GM23338 (cell line): ENCODE measurements around the gene MOXD1. TPM values are rescaled to one million over a fixed set of nuclear protein-coding genes. Genes with fewer than 3 reads are reported as not detected.

Experiments used
- ATAC-seq: fragments of 200-7000 bp; cut with Tn5 transposase; 3 replicates; pipeline ENCODE4 v1.9.1; 2020
- DNase-seq: peaks from one replicate; pipeline ENCODE4 v3.0.0-alpha.2; 2015; ENCODE audit warnings: low spot score
- H2AFZ ChIP-seq: fragments of 200-600 bp; sonication (generic); 2 replicates; pipeline ENCODE4 v1.8.0; 2016; ENCODE audit warnings: antibody characterized with exemption, mild to moderate bottlenecking, moderate library complexity
- H3F3A ChIP-seq: fragments of 200-600 bp; sonication (generic); replicated peaks from 2 replicates; pipeline ENCODE4 v1.8.0; 2017; ENCODE audit warnings: antibody characterized with exemption, mixed run types, low read depth
- H3K27ac ChIP-seq: fragments of 200-600 bp; sonication (generic); 2 replicates; pipeline ENCODE4 v1.6.1; 2016; ENCODE audit warnings: low read depth
- H3K27me3 ChIP-seq: fragments of 200-600 bp; sonication (generic); 2 replicates; pipeline ENCODE4 v1.8.0; 2016; ENCODE audit warnings: mild to moderate bottlenecking, mixed run types, moderate library complexity; ENCODE audit not compliant: insufficient read depth
- H3K36me3 ChIP-seq: fragments of 200-600 bp; sonication (generic); 2 replicates; pipeline ENCODE4 v1.8.0; 2016; ENCODE audit warnings: mild to moderate bottlenecking; ENCODE audit not compliant: insufficient read depth
- H3K4me1 ChIP-seq: fragments of 200-600 bp; sonication (generic); 2 replicates; pipeline ENCODE4 v1.8.0; 2016; ENCODE audit warnings: mild to moderate bottlenecking, moderate library complexity; ENCODE audit not compliant: insufficient read depth
- H3K4me2 ChIP-seq: fragments of 200-600 bp; sonication (generic); 2 replicates; pipeline ENCODE4 v1.7.1; 2017; ENCODE audit warnings: mixed run types
- H3K4me3 ChIP-seq: fragments of 200-600 bp; sonication (generic); 2 replicates; pipeline ENCODE4 v1.6.1; 2016; ENCODE audit warnings: mixed run types
- H3K79me2 ChIP-seq: fragments of 200-600 bp; sonication (generic); replicated peaks from 2 replicates; pipeline ENCODE4 v1.8.0; 2017; ENCODE audit warnings: mild to moderate bottlenecking; ENCODE audit not compliant: insufficient read depth
- H3K9me2 ChIP-seq: fragments of 200-600 bp; sonication (generic); 2 replicates; pipeline ENCODE4 v1.8.0; 2017; ENCODE audit not compliant: insufficient read depth
- H4K20me1 ChIP-seq: fragments of 200-600 bp; sonication (generic); replicated peaks from 2 replicates; pipeline ENCODE4 v1.8.0; 2017; ENCODE audit warnings: mild to moderate bottlenecking; ENCODE audit not compliant: insufficient read depth
- H3K27ac Mint-ChIP-seq: 2 replicates; pipeline ENCODE4 v1.8.0; 2020; ENCODE audit warnings: inconsistent platforms, mild to moderate bottlenecking, moderate library complexity, mixed read lengths
- H3K27me3 Mint-ChIP-seq: 3 replicates; pipeline ENCODE4 v1.8.0; 2022; ENCODE audit warnings: low read depth, mild to moderate bottlenecking, moderate library complexity, mixed read lengths, inconsistent platforms; ENCODE audit not compliant: insufficient read depth, poor library complexity
- H3K36me3 Mint-ChIP-seq: 3 replicates; pipeline ENCODE4 v1.8.0; 2021; ENCODE audit warnings: low read depth, mild to moderate bottlenecking, inconsistent platforms, moderate library complexity, mixed read lengths
- H3K4me1 Mint-ChIP-seq: 3 replicates; pipeline ENCODE4 v1.8.0; 2020; ENCODE audit warnings: mild to moderate bottlenecking, inconsistent platforms, mixed read lengths
- H3K4me3 Mint-ChIP-seq: 3 replicates; pipeline ENCODE4 v1.8.0; 2021; ENCODE audit warnings: moderate library complexity, mild to moderate bottlenecking, inconsistent platforms, mixed read lengths
- H3K9me3 Mint-ChIP-seq: 3 replicates; pipeline ENCODE4 v1.8.0; 2020; ENCODE audit warnings: moderate library complexity, mild to moderate bottlenecking, inconsistent platforms, mixed read lengths
- CREB1 ChIP-seq: fragments of 250-450 bp; sonication (Bioruptor Pico); IDR thresholded peaks from 2 replicates; pipeline ENCODE4 v1.5.0; 2020; ENCODE audit warnings: low read depth, mild to moderate bottlenecking, moderate library complexity
- EZH2phosphoT487 ChIP-seq: fragments of 200-600 bp; sonication (generic); IDR thresholded peaks from one replicate; pipeline ENCODE4 v1.8.1; 2018; ENCODE audit warnings: antibody characterized with exemption; ENCODE audit not compliant: unreplicated experiment
- JUNB ChIP-seq: IDR thresholded peaks from one replicate; pipeline ENCODE4 v1.6.1; 2016; ENCODE audit warnings: antibody characterized with exemption; ENCODE audit not compliant: unreplicated experiment
- NANOG ChIP-seq: IDR thresholded peaks from 2 replicates; pipeline ENCODE4 v1.6.1; 2016; ENCODE audit warnings: antibody characterized with exemption, borderline replicate concordance
- POLR2AphosphoS5 ChIP-seq: IDR thresholded peaks from 2 replicates; pipeline ENCODE4 v1.6.1; 2016; ENCODE audit warnings: antibody characterized with exemption, low read depth
- STAT1 ChIP-seq: IDR thresholded peaks from one replicate; pipeline ENCODE4 v1.6.1; 2016; ENCODE audit warnings: antibody characterized with exemption; ENCODE audit not compliant: unreplicated experiment
- ZNF114 ChIP-seq: fragments of 250-450 bp; sonication (Bioruptor Pico); IDR thresholded peaks from 2 replicates; pipeline ENCODE4 v1.5.0; 2020; ENCODE audit warnings: mild to moderate bottlenecking, moderate library complexity
- ZNF331 ChIP-seq: fragments of 250-450 bp; sonication (Bioruptor Pico); IDR thresholded peaks from 2 replicates; pipeline ENCODE4 v1.5.0; 2020; ENCODE audit warnings: low read depth, mild to moderate bottlenecking, moderate library complexity
- polyA plus RNA-seq: library from polyadenylated mRNA; unstranded; fragments of >200 nt; fragmentation: Nextera tagmentation; extraction: Ambion mirVana; gene quantifications from 2 replicates; pipeline ENCODE4 v1.2.1, GENCODE V29; 2016
- total RNA-seq: library from RNA; depleted of rRNA; stranded (reverse); fragments of >200 nt; shearing (Covaris generic); gene quantifications from 2 replicates; pipeline ENCODE4 v1.2.3, GENCODE V29; 2014
- TF ChIP-seq, protein P1 (sequence below): IDR thresholded peaks from one replicate; pipeline ENCODE4 v1.6.1; 2018; ENCODE audit warnings: antibody characterized with exemption; ENCODE audit not compliant: unreplicated experiment
- TF ChIP-seq, protein P2 (sequence below): fragments of 250-450 bp; sonication (Bioruptor Pico); IDR thresholded peaks from 2 replicates; pipeline ENCODE4 v1.5.0; 2020; ENCODE audit warnings: mild to moderate bottlenecking, moderate library complexity
- TF ChIP-seq, protein P3 (sequence below), 2 experiments: fragments of 200-600 bp in 1 of 2; sonication (generic) in 1 of 2; conservative IDR thresholded peaks; 2 replicates each; pipeline versions ENCODE4 v1.5.1 to v1.6.1; 2016 to 2017; ENCODE audit warnings: antibody characterized with exemption in 2 of 2, low read depth in 2 of 2, mild to moderate bottlenecking in 2 of 2, moderate library complexity in 1 of 2

The MOXD1 gene
- total and polyA plus RNA-seq, 2 experiments from 2014 or later: 1.7 to 4.3 TPM

DNA sequence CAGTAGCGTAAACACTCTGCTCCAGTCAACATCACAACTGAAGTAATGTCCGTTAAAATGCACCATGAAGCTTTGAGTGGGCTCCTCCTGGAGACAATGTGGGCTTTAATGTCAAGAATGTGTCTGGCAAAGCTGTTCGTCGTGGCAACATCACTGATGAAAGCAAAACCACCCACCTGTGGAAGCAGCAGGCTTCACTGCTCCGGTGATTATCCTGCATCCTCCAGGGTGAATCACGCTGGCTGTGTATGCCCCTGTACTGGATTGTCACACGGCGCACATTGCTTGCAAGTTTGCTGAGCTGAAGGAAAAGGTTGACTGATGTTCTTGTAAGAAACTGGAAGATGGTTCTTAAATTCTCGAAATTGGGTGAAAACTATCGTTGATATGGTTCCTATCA, 128.5 kb downstream of the MOXD1 start (continued):
- TF ChIP-seq, protein P1, sequence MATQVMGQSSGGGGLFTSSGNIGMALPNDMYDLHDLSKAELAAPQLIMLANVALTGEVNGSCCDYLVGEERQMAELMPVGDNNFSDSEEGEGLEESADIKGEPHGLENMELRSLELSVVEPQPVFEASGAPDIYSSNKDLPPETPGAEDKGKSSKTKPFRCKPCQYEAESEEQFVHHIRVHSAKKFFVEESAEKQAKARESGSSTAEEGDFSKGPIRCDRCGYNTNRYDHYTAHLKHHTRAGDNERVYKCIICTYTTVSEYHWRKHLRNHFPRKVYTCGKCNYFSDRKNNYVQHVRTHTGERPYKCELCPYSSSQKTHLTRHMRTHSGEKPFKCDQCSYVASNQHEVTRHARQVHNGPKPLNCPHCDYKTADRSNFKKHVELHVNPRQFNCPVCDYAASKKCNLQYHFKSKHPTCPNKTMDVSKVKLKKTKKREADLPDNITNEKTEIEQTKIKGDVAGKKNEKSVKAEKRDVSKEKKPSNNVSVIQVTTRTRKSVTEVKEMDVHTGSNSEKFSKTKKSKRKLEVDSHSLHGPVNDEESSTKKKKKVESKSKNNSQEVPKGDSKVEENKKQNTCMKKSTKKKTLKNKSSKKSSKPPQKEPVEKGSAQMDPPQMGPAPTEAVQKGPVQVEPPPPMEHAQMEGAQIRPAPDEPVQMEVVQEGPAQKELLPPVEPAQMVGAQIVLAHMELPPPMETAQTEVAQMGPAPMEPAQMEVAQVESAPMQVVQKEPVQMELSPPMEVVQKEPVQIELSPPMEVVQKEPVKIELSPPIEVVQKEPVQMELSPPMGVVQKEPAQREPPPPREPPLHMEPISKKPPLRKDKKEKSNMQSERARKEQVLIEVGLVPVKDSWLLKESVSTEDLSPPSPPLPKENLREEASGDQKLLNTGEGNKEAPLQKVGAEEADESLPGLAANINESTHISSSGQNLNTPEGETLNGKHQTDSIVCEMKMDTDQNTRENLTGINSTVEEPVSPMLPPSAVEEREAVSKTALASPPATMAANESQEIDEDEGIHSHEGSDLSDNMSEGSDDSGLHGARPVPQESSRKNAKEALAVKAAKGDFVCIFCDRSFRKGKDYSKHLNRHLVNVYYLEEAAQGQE: no peak
- TF ChIP-seq EZH2phosphoT487 (no peak), POLR2AphosphoS5 (no peak), JUNB (no peak), CREB1 (CRISPR knock-in tag) (no peak)

DNA sequence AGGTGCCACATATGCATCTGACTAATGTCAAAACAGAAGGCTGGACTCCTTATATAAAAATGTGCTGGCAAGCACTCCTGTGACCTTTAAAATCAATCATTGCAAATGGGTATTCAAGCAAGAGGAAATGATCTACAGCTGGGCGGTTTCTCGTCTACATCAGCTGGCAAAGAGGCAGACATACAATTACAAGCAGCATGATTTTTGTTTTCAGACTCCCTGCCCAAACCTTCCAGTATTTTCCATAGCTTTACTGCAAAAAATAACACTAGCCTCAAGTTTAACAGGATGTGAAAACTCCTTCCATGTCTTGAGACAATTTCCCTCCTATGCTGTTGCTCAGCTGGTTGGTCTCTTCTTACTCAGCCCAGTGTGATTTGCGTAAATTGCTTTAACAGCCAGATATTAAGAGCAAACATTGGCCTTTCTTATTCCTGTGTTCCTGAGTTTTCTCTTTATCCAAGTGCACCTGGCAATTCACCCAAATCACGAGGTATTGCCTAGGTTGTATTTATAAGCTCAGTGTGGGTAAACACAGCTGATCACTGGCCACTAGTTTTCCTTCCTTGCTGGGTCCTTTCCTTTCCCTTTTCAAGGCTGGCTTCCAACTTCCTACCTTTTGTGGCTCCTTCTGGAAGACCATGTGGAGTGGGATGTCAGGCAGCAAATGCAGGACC, 130.4 kb downstream of the MOXD1 start:
- Histone ChIP-seq H3K4me1 (no peaks in the 10 kb centered on the region), H3K4me2 (no peak overlapping the region), H2AFZ (peak overlapping the region; percentile 90; the same call in 1 of the 2 replicates), H3K27ac (no peak overlapping the region), H3F3A (no peaks in the 10 kb centered on the region), H3K79me2 (no peaks in the 10 kb centered on the region), H4K20me1 (no peaks in the 10 kb centered on the region), H3K9me2 (no peaks in the 10 kb centered on the region), H3K36me3 (no peaks in the 10 kb centered on the region), H3K4me3 (no peak overlapping the region), H3K27me3 (no peaks in the 10 kb centered on the region)
- TF ChIP-seq JUNB (no peak), STAT1 (no peak), ZNF114 (no peak), CREB1 (CRISPR knock-in tag) (no peak), EZH2phosphoT487 (no peak), ZNF331 (no peak), NANOG (no peak)
- TF ChIP-seq, protein P2, sequence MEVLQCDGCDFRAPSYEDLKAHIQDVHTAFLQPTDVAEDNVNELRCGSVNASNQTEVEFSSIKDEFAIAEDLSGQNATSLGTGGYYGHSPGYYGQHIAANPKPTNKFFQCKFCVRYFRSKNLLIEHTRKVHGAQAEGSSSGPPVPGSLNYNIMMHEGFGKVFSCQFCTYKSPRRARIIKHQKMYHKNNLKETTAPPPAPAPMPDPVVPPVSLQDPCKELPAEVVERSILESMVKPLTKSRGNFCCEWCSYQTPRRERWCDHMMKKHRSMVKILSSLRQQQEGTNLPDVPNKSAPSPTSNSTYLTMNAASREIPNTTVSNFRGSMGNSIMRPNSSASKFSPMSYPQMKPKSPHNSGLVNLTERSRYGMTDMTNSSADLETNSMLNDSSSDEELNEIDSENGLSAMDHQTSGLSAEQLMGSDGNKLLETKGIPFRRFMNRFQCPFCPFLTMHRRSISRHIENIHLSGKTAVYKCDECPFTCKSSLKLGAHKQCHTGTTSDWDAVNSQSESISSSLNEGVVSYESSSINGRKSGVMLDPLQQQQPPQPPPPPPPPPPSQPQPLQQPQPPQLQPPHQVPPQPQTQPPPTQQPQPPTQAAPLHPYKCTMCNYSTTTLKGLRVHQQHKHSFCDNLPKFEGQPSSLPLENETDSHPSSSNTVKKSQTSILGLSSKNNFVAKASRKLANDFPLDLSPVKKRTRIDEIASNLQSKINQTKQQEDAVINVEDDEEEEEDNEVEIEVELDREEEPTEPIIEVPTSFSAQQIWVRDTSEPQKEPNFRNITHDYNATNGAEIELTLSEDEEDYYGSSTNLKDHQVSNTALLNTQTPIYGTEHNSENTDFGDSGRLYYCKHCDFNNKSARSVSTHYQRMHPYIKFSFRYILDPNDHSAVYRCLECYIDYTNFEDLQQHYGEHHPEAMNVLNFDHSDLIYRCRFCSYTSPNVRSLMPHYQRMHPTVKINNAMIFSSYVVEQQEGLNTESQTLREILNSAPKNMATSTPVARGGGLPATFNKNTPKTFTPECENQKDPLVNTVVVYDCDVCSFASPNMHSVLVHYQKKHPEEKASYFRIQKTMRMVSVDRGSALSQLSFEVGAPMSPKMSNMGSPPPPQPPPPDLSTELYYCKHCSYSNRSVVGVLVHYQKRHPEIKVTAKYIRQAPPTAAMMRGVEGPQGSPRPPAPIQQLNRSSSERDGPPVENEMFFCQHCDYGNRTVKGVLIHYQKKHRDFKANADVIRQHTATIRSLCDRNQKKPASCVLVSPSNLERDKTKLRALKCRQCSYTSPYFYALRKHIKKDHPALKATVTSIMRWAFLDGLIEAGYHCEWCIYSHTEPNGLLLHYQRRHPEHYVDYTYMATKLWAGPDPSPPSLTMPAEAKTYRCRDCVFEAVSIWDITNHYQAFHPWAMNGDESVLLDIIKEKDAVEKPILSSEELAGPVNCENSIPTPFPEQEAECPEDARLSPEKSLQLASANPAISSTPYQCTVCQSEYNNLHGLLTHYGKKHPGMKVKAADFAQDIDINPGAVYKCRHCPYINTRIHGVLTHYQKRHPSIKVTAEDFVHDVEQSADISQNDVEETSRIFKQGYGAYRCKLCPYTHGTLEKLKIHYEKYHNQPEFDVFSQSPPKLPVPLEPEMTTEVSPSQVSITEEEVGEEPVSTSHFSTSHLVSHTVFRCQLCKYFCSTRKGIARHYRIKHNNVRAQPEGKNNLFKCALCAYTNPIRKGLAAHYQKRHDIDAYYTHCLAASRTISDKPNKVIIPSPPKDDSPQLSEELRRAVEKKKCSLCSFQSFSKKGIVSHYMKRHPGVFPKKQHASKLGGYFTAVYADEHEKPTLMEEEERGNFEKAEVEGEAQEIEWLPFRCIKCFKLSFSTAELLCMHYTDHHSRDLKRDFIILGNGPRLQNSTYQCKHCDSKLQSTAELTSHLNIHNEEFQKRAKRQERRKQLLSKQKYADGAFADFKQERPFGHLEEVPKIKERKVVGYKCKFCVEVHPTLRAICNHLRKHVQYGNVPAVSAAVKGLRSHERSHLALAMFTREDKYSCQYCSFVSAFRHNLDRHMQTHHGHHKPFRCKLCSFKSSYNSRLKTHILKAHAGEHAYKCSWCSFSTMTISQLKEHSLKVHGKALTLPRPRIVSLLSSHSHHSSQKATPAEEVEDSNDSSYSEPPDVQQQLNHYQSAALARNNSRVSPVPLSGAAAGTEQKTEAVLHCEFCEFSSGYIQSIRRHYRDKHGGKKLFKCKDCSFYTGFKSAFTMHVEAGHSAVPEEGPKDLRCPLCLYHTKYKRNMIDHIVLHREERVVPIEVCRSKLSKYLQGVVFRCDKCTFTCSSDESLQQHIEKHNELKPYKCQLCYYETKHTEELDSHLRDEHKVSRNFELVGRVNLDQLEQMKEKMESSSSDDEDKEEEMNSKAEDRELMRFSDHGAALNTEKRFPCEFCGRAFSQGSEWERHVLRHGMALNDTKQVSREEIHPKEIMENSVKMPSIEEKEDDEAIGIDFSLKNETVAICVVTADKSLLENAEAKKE: no peak
- TF ChIP-seq, protein P3, sequence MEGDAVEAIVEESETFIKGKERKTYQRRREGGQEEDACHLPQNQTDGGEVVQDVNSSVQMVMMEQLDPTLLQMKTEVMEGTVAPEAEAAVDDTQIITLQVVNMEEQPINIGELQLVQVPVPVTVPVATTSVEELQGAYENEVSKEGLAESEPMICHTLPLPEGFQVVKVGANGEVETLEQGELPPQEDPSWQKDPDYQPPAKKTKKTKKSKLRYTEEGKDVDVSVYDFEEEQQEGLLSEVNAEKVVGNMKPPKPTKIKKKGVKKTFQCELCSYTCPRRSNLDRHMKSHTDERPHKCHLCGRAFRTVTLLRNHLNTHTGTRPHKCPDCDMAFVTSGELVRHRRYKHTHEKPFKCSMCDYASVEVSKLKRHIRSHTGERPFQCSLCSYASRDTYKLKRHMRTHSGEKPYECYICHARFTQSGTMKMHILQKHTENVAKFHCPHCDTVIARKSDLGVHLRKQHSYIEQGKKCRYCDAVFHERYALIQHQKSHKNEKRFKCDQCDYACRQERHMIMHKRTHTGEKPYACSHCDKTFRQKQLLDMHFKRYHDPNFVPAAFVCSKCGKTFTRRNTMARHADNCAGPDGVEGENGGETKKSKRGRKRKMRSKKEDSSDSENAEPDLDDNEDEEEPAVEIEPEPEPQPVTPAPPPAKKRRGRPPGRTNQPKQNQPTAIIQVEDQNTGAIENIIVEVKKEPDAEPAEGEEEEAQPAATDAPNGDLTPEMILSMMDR (conservative IDR thresholded peaks at IDR 0.05; ENCODE audit: low read depth in 2 of 2): no peak
- DNase-seq: no peak
- no peak overlapping the region for H3K27ac Mint-ChIP-seq
- H3K27me3 Mint-ChIP-seq: peaks cover 3% of the 10 kb centered on the region
- no peak overlapping the region for H3K4me3 Mint-ChIP-seq
- no peak for ATAC-seq
- no peaks in the 10 kb centered on the region for H3K9me3 Mint-ChIP-seq
- peaks cover 17% of the 10 kb centered on the region for H3K4me1 Mint-ChIP-seq
- no peaks in the 10 kb centered on the region for H3K36me3 Mint-ChIP-seq
